Stimulated activated CD4-positive, alpha-beta T cell treated with anti-CD3 and anti-CD28 coated beads, Interleukin-15, amount 100 ng/mL, for 48 hours (primary cell): ENCODE results near the gene OR8B2.
"Not testable (repeated sequence)": the region's sequence is repeated elsewhere in the genome, so short reads cannot be mapped to it uniquely, and the experiment has no call there.

Experiments used
- DNase-seq, 2 donors: peaks; one replicate each; pipeline ENCODE4 v3.0.0-alpha.2; 2020; ENCODE audit warnings: low read depth in 2 of 2

OR8B2 gene

GRCh38 chr11:124384399-124384798 lies at the start of gene OR8B2:
Gene OR8B2, minus strand, starts transcription at chr11:124384499. Its CDS starts 1,156 bp downstream, at chr11:124383343.
- no peak for DNase-seq

GRCh38 chr11:124429599-124429998 lies 45.3 kb upstream of the OR8B2 start:
- no peak for DNase-seq

- DNase-seq: no peak
Measured at GRCh38 chr11:124424384-124424921, 40.2 kb upstream of the OR8B2 start, which contains the start of gene OR8B4. Gene OR8B4, minus strand, starts transcription at chr11:124424871. Its CDS starts 0 bp downstream, at chr11:124424871.

DNA sequence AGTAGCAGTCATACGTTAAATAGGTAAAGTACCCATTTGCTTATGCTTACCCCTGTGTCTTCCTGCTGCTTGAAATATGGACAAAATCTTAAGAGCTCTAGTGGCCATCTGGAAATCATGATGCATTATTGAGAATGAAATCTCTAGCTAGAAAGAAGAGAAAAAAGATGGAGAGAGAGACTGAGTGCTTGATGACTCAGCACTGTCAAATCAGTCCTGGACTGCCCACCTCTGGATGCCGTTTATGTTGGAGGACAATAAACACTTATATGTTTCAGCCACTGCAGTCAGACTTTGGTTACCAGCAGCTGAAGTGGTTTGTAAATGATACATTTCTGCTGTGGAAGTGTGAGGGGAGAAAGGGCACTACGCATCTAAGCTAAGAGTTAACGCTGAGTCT lies 36.7 kb upstream of the OR8B2 start:
- no peak for DNase-seq

- DNase-seq: no peak
Measured at GRCh38 chr11:124415356-124415923, 31.1 kb upstream of the OR8B2 start.

DNA sequence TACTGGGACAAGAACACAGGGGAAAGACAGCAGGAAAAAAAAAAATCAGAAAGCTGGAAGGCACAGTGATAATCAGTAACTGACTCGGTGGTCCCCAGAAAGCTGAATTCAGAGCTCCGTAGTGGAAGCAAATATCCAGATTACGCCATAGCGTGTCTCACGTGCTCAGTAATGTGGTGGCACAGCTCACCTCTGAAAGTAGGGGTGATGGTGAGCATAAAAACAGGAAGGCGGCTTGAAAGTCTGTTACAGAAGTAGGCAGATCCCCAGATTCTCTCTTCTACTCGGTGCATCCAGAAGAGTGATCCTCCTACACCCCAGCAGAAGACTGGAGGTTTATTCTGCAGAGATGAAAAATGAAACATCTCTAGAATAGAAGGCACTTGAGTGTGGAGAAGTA lies 25.6 kb upstream of the OR8B2 start:
- no peak for DNase-seq

DNA sequence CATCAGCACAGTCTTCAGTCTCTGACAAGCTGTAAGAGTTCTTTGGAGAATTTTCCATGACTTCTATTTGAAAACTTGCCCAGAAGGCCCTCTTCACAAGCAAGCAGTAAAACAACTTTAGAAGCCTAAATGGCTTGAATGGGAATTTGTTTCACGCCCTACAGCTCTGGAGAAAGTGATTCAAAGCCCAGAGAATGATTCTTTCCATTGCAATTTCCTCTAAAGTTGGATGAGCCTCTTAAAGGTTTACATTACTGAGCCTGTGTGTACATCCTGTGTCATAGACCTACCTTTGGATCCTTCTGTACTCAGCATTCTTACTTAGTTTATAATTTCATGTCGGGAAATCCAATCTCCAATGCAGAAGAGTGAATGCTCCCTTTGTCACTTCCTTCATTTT lies 21.3 kb upstream of the OR8B2 start:
- no peak for DNase-seq

GRCh38 chr11:124403186-124403585 lies 18.9 kb upstream of the OR8B2 start:
- not testable (repeated sequence) for DNase-seq

GRCh38 chr11:124402326-124402922 lies 18.1 kb upstream of the OR8B2 start:
- peak; percentile 34 to 53 for DNase-seq

GRCh38 chr11:124398924-124399323 lies 14.6 kb upstream of the OR8B2 start, which contains the start of gene OR8B3:
Gene OR8B3, minus strand, starts transcription at chr11:124399024. Its CDS starts 1,673 bp downstream, at chr11:124397351.
- DNase-seq: no peak

DNA sequence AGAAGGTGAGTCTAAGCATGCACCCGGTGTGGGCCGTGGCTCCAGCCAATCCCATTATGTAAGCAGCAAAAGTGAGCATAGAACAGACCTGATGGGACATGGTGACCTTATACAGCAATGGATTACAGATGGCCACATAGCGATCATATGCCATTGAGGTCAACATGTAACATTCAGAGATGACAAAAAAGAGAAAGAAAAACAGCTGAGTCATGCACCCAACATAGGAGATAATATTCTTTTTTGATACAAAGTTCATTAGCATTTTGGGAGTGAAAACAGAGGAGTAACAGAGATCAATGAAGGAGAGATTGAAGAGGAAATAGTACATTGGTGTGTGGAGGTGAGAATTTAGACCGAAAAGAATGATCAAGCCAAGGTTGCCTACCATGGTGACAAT lies 12.5 kb upstream of the OR8B2 start:
- DNase-seq: not testable (repeated sequence)

DNA sequence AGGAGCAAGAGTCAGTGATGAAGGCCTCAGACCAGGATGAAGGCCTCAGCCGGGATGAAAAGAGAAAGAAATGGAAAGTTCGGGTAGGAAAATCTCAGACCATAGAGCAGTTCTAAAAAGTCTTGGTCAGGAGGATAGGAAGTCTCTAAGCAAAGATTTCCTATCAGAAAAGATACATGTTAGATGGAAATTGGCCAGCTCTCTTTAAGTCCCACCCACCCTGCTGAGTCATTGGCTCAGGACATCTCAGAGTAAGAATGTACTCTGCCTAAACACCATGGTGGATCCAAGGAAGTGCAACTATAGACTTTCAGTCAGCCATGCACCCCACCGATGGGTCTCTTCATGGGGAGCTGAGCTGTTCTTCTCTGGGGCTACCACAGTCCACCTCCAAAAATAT lies 10.1 kb upstream of the OR8B2 start:
- no peak for DNase-seq

DNA sequence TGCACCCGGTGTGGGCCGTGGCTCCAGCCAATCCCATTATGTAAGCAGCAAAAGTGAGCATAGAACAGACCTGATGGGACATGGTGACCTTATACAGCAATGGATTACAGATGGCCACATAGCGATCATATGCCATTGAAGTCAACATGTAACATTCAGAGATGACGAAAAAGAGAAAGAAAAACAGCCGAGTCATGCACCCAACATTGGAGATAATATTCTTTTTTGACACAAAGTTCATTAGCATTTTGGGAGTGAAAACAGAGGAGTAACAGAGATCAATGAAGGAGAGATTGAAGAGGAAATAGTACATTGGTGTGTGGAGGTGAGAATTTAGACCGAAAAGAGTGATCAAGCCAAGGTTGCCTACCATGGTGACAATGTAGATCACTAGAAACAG lies 1.4 kb downstream of the OR8B2 start:
- DNase-seq: not testable (repeated sequence)

DNA sequence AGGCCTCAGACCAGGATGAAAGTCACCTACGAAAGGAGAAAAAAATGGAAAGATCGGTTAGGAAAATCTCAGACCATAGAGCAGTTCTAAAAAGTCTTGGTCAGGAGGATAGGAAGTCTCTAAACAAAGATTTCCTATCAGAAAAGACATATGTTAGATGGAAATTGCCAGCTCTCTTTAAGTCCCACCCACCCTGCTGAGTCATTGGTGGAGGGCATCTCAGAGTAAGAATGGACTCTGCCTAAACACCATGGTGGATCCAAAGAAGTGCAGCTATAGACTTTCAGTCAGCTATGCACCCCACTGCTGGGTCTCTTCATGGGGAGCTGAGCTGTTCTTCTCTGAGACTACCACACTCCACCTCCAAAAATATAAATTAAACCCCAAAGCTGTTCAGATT lies 3.7 kb downstream of the OR8B2 start:
- no peak for DNase-seq

DNA sequence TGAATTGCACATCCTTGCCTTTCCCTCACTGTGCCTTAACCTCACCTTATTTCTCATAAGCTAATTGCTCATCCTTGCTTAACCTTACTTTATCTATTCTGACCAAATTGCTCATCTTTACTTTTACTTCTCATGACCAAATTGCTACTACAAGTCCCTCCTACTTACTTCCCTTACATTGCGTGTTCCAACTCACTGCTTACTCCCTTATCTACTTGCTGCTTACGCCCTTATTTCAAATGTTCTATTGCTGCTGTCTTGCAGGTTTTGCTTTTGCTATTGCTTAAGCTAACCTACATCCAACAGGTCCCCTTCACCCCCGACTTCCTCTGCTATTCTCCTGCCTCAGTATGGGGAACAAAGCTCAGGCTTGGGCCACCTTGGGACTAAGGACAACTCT lies 8.0 kb downstream of the OR8B2 start:
- no peak for DNase-seq

- DNase-seq: no peak
Measured at GRCh38 chr11:124359566-124359965, 24.7 kb downstream of the OR8B2 start.

DNA sequence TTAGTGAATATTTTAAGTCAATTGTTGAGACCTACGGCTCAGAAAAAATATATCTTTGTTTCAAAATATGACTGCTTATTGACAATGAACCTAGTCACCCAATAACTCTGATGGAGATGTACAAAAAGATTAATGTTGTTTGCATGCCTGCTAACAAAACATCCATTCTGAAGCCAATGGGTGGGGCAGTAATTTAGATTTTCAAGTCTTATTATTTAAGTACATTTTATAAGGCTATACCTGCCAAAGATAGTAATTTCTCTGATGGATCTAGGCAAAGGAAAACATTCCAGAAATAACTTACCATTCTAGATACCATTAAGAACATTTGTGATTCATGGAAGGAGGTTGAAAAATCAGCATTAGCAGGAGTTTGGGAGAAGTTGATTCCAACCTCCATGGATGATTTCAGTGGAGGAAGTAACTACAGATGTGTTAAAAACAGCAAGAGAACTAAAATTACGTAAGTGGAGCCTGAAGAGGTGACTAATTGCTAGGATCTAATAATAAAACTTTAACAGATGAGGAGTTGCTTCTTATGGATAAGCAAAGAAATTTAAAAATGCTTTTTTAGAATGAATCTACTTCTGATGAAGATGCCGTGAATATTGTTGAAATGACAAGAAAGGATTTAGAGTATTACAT lies 37.9 kb downstream of the OR8B2 start:
- DNase-seq: no peak

GRCh38 chr11:124344346-124344745 lies 40.0 kb downstream of the OR8B2 start:
- DNase-seq: no peak

GRCh38 chr11:124340142-124340447 lies 44.2 kb downstream of the OR8B2 start:
- DNase-seq: no peak

- DNase-seq: no peak
Measured at GRCh38 chr11:124339396-124340141, 44.7 kb downstream of the OR8B2 start.
